ENCODE measurements around the gene GIT1. TPM values are rescaled to one million over a fixed set of nuclear protein-coding genes. Genes with fewer than 3 reads are reported as not detected.
A peak's percentile ranks its signal among the peaks of the same experiment; 100 is the strongest.

The GIT1 gene
- total and polyA plus RNA-seq, 2 of the 13 experiments (the other 11 are each of a cell fraction or from before 2014, with no cell fraction given) = 14.2 to 30.8 TPM

DNA sequence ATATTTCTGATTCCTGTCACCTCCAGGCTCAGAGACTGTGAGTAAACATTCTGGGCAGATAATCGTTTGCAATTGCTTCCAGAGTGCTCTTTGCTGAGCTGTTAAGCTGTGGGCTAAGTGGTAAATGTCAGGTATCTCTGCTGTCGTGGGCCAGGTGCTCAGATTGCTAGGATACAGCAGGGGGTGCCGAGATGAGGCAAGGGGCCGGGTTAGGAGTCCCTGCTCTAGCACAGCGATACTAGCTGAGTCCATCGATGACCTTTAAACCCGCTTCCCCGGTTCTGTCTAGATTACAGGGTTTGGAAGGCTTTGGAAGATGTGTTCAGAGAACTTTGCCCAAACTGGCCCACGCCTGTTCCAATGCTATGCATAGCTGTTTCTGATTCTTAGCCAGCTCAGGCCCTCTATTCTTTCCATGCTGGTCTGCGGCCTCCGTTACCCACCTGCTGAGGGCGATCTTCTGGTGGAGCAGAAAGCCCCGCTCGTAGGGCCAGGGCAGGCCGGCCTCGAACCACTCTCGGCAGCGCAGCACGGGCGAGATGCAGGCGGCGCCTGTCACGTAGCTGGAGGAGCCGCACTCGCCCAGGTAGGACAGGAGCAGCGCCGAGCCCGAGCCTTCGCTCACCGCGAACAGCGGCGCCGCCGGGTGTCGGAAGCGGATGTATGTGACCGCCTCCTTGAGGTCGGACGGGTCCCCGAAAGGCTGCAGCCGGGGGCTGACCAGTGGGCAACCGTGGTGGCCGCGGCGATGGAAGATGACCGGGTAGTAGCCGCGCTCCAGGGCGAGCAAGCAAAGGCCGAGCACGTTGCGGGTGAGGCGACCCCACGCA lies 23.6 kb downstream of the GIT1 start (continued):
- TF ChIP-seq, protein P1, sequence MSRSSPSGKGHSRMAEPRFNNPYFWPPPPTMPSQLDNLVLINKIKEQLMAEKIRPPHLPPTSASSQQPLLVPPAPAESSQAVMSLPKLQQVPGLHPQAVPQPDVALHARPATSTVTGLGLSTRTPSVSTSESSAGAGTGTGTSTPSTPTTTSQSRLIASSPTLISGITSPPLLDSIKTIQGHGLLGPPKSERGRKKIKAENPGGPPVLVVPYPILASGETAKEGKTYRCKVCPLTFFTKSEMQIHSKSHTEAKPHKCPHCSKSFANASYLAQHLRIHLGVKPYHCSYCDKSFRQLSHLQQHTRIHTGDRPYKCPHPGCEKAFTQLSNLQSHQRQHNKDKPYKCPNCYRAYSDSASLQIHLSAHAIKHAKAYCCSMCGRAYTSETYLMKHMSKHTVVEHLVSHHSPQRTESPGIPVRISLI (CRISPR knock-in tag; IDR thresholded peaks at IDR 0.05; ENCODE audit: borderline replicate concordance) = no peak
- TF ChIP-seq IKZF4 (CRISPR knock-in tag; IDR thresholded peaks at IDR 0.05; ENCODE audit: borderline replicate concordance, low read depth, not compliant biosample characterization) = no peak
- no peak for TF ChIP-seq HMGA1 (CRISPR knock-in tag; conservative IDR thresholded peaks at IDR 0.05)
- TF ChIP-seq NFKB2 (CRISPR knock-in tag; IDR thresholded peaks at IDR 0.05; ENCODE audit: borderline replicate concordance) = no peak
- TF ChIP-seq ZNF446 (CRISPR knock-in tag; IDR thresholded peaks at IDR 0.05) = 0 out of 2 replicates have a peak, but pooled peaks have one; percentile 38
- no peak for TF ChIP-seq ZNF44 (CRISPR knock-in tag; IDR thresholded peaks at IDR 0.05)
- TF ChIP-seq, protein P2, sequence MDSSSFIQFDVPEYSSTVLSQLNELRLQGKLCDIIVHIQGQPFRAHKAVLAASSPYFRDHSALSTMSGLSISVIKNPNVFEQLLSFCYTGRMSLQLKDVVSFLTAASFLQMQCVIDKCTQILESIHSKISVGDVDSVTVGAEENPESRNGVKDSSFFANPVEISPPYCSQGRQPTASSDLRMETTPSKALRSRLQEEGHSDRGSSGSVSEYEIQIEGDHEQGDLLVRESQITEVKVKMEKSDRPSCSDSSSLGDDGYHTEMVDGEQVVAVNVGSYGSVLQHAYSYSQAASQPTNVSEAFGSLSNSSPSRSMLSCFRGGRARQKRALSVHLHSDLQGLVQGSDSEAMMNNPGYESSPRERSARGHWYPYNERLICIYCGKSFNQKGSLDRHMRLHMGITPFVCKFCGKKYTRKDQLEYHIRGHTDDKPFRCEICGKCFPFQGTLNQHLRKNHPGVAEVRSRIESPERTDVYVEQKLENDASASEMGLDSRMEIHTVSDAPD (CRISPR knock-in tag; IDR thresholded peaks at IDR 0.05) = 0 out of 2 replicates have a peak, but pooled peaks have one; percentile 5
- TF ChIP-seq, protein P3, sequence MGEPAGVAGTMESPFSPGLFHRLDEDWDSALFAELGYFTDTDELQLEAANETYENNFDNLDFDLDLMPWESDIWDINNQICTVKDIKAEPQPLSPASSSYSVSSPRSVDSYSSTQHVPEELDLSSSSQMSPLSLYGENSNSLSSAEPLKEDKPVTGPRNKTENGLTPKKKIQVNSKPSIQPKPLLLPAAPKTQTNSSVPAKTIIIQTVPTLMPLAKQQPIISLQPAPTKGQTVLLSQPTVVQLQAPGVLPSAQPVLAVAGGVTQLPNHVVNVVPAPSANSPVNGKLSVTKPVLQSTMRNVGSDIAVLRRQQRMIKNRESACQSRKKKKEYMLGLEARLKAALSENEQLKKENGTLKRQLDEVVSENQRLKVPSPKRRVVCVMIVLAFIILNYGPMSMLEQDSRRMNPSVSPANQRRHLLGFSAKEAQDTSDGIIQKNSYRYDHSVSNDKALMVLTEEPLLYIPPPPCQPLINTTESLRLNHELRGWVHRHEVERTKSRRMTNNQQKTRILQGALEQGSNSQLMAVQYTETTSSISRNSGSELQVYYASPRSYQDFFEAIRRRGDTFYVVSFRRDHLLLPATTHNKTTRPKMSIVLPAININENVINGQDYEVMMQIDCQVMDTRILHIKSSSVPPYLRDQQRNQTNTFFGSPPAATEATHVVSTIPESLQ (CRISPR knock-in tag; conservative IDR thresholded peaks at IDR 0.05) = no peak
- TF ChIP-seq FOXA1 (IDR thresholded peaks at IDR 0.05) = no peak
- TF ChIP-seq FOXA1 (CRISPR knock-in tag; IDR thresholded peaks at IDR 0.05) = 0 out of 2 replicates have a peak, but pooled peaks have one; percentile 9
- no peak for TF ChIP-seq ZNF205 (CRISPR knock-in tag; IDR thresholded peaks at IDR 0.05)
- no peak for TF ChIP-seq ZFP1 (CRISPR knock-in tag; IDR thresholded peaks at IDR 0.05)
- no peak; the same call in 1 of the 2 replicates for TF ChIP-seq ZFP82 (CRISPR knock-in tag; IDR thresholded peaks at IDR 0.05; ENCODE audit: borderline replicate concordance)
- TF ChIP-seq LCORL (IDR thresholded peaks at IDR 0.05) = no peak
- TF ChIP-seq LCORL (CRISPR knock-in tag; IDR thresholded peaks at IDR 0.05) = peak; percentile 48; the same call in 1 of the 2 replicates
- TF ChIP-seq, protein P4, sequence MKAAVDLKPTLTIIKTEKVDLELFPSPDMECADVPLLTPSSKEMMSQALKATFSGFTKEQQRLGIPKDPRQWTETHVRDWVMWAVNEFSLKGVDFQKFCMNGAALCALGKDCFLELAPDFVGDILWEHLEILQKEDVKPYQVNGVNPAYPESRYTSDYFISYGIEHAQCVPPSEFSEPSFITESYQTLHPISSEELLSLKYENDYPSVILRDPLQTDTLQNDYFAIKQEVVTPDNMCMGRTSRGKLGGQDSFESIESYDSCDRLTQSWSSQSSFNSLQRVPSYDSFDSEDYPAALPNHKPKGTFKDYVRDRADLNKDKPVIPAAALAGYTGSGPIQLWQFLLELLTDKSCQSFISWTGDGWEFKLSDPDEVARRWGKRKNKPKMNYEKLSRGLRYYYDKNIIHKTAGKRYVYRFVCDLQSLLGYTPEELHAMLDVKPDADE (CRISPR knock-in tag; IDR thresholded peaks at IDR 0.05) = no peak
- no peak for TF ChIP-seq BRCA1 (CRISPR knock-in tag; IDR thresholded peaks at IDR 0.05)
- no peak for TF ChIP-seq PCBP2 (optimal IDR thresholded peaks at IDR 0.05; ENCODE audit: low read depth, low read length, poor library complexity, severe bottlenecking)
- TF ChIP-seq RORA (CRISPR knock-in tag; IDR thresholded peaks at IDR 0.05) = no peak
- TF ChIP-seq, protein P5, sequence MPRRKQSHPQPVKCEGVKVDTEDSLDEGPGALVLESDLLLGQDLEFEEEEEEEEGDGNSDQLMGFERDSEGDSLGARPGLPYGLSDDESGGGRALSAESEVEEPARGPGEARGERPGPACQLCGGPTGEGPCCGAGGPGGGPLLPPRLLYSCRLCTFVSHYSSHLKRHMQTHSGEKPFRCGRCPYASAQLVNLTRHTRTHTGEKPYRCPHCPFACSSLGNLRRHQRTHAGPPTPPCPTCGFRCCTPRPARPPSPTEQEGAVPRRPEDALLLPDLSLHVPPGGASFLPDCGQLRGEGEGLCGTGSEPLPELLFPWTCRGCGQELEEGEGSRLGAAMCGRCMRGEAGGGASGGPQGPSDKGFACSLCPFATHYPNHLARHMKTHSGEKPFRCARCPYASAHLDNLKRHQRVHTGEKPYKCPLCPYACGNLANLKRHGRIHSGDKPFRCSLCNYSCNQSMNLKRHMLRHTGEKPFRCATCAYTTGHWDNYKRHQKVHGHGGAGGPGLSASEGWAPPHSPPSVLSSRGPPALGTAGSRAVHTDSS (CRISPR knock-in tag; conservative IDR thresholded peaks at IDR 0.05) = no peak
- no peak for TF ChIP-seq CENPT (CRISPR knock-in tag; IDR thresholded peaks at IDR 0.05; ENCODE audit: low read depth)
- TF ChIP-seq, protein P6, sequence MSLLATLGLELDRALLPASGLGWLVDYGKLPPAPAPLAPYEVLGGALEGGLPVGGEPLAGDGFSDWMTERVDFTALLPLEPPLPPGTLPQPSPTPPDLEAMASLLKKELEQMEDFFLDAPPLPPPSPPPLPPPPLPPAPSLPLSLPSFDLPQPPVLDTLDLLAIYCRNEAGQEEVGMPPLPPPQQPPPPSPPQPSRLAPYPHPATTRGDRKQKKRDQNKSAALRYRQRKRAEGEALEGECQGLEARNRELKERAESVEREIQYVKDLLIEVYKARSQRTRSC (CRISPR knock-in tag; IDR thresholded peaks at IDR 0.05; ENCODE audit: low read depth) = no peak
